HEK293 (cell line): ENCODE data around the gene SIX3.

ENCODE experiments used
- CTCF ChIA-PET: fragments of 350-600 bp; formaldehyde crosslinking; extraction: SDS; loops from one replicate; lab custom pipeline; 2021; ENCODE audit warnings: antibody characterized with exemption; lab: Yijun Ruan, JAX
- POLR2A ChIA-PET: fragments of 300-600 bp; formaldehyde crosslinking; extraction: SDS; loops from one replicate; lab custom pipeline; 2020; ENCODE audit warnings: antibody characterized with exemption, inconsistent platforms; lab: Yijun Ruan, JAX
- H3K27ac ChIP-seq: fragments of 200-500 bp; sonication (Bioruptor generic); 2 replicates; pipeline ENCODE4 v1.5.1; 2014; ENCODE audit warnings: low read depth, low read length, control low read depth, inconsistent platforms; ENCODE audit errors: extremely low read depth
- H3K36me3 ChIP-seq, 2 experiments: fragments of 200-500 bp in 1 of 2; sonication (Bioruptor generic) in 1 of 2; 1 replicate in 1 of 2; 2 replicates in 1 of 2; pipeline ENCODE4 v1.5.1; 2014 to 2017; ENCODE audit warnings: inconsistent platforms in 2 of 2, low read length in 2 of 2; ENCODE audit not compliant: control insufficient read depth in 2 of 2, insufficient read depth in 1 of 2
- H3K4me1 ChIP-seq: fragments of 200-500 bp; sonication (Bioruptor generic); 2 replicates; pipeline ENCODE4 v1.5.1; 2014; ENCODE audit warnings: mild to moderate bottlenecking, low read length, inconsistent platforms; ENCODE audit not compliant: control insufficient read depth, insufficient read depth
- H3K4me3 ChIP-seq: 2 replicates; pipeline ENCODE4 v1.5.1; 2011; ENCODE audit warnings: low read depth, mild to moderate bottlenecking, control low read depth, low read length, moderate library complexity
- H3K9me3 ChIP-seq: fragments of 200-500 bp; sonication (Bioruptor generic); 2 replicates; pipeline ENCODE4 v1.5.1; 2014; ENCODE audit warnings: low read depth, low read length, inconsistent platforms; ENCODE audit not compliant: control insufficient read depth, insufficient read depth
- EGR2 ChIP-seq: fragments of 450-650 bp; formaldehyde crosslinking; IDR thresholded peaks from 2 replicates; pipeline ENCODE4 v1.5.1; 2016; ENCODE audit warnings: low read depth, missing biosample characterization, missing genetic modification characterization
- HIC1 ChIP-seq: fragments of 450-650 bp; formaldehyde crosslinking; IDR thresholded peaks from 2 replicates; pipeline ENCODE4 v1.5.1; 2016; ENCODE audit warnings: missing biosample characterization, missing genetic modification characterization
- ZBTB11 ChIP-seq: fragments of 450-650 bp; formaldehyde crosslinking; conservative IDR thresholded peaks from 2 replicates; pipeline ENCODE4 v1.5.1; 2016; ENCODE audit warnings: low read depth, missing biosample characterization, missing genetic modification characterization
- ZBTB20 ChIP-seq: fragments of 450-650 bp; formaldehyde crosslinking; IDR thresholded peaks from 2 replicates; pipeline ENCODE4 v1.5.1; 2016; ENCODE audit warnings: missing biosample characterization, missing genetic modification characterization
- ZNF148 ChIP-seq: fragments of 450-650 bp; formaldehyde crosslinking; IDR thresholded peaks from 2 replicates; pipeline ENCODE4 v1.5.0; 2017; ENCODE audit warnings: missing biosample characterization, missing genetic modification characterization, borderline replicate concordance
- ZNF16 ChIP-seq: fragments of 450-650 bp; formaldehyde crosslinking; IDR thresholded peaks from 2 replicates; pipeline ENCODE4 v1.5.1; 2016; ENCODE audit warnings: low read depth, missing biosample characterization, missing genetic modification characterization
- ZNF18 ChIP-seq: fragments of 450-650 bp; formaldehyde crosslinking; IDR thresholded peaks from 2 replicates; pipeline ENCODE4 v1.5.1; 2016; ENCODE audit warnings: missing biosample characterization, missing genetic modification characterization
- ZNF211 ChIP-seq: fragments of 450-650 bp; formaldehyde crosslinking; IDR thresholded peaks from 2 replicates; pipeline ENCODE4 v1.5.1; 2016; ENCODE audit warnings: low read depth, missing biosample characterization, missing genetic modification characterization
- ZNF221 ChIP-seq: fragments of 450-650 bp; formaldehyde crosslinking; IDR thresholded peaks from 2 replicates; pipeline ENCODE4 v1.5.1; 2017; ENCODE audit warnings: missing biosample characterization, missing genetic modification characterization, borderline replicate concordance
- ZNF350 ChIP-seq: fragments of 450-650 bp; formaldehyde crosslinking; IDR thresholded peaks from 2 replicates; pipeline ENCODE4 v1.5.0; 2017; ENCODE audit warnings: missing biosample characterization, mild to moderate bottlenecking, missing genetic modification characterization
- ZNF530 ChIP-seq: fragments of 450-650 bp; formaldehyde crosslinking; IDR thresholded peaks from 2 replicates; pipeline ENCODE4 v1.5.1; 2016; ENCODE audit warnings: low read depth, missing biosample characterization, missing genetic modification characterization
- ZNF560 ChIP-seq: fragments of 450-650 bp; formaldehyde crosslinking; IDR thresholded peaks from 2 replicates; pipeline ENCODE4 v1.5.1; 2017; ENCODE audit warnings: missing biosample characterization, missing genetic modification characterization, borderline replicate concordance
- ZNF561 ChIP-seq: fragments of 450-650 bp; IDR thresholded peaks from 2 replicates; pipeline ENCODE4 v1.5.1; 2018; ENCODE audit warnings: missing biosample characterization, missing genetic modification characterization, borderline replicate concordance
- ZNF692 ChIP-seq: fragments of 450-650 bp; formaldehyde crosslinking; IDR thresholded peaks from 2 replicates; pipeline ENCODE4 v1.5.1; 2016; ENCODE audit warnings: missing biosample characterization, missing genetic modification characterization
- ZNF76 ChIP-seq: fragments of 450-650 bp; formaldehyde crosslinking; IDR thresholded peaks from 2 replicates; pipeline ENCODE4; 2016; ENCODE audit warnings: low read depth, missing biosample characterization, missing genetic modification characterization, borderline replicate concordance
- ZSCAN23 ChIP-seq: fragments of 450-650 bp; formaldehyde crosslinking; IDR thresholded peaks from 2 replicates; pipeline ENCODE4 v1.5.1; 2016; ENCODE audit warnings: missing biosample characterization, missing genetic modification characterization
- ZSCAN30 ChIP-seq: fragments of 450-650 bp; IDR thresholded peaks from 2 replicates; pipeline ENCODE4 v1.5.1; 2018; ENCODE audit warnings: missing biosample characterization, mild to moderate bottlenecking, missing genetic modification characterization, moderate library complexity
- TF ChIP-seq, protein P1 (sequence below): fragments of 450-650 bp; formaldehyde crosslinking; IDR thresholded peaks from 2 replicates; pipeline ENCODE4; 2016; ENCODE audit warnings: missing biosample characterization, missing genetic modification characterization

The SIX3 gene

GRCh38 chr2:44931198-44931780 is 10.2 kb upstream of the SIX3 start:
- H3K4me1 ChIP-seq: no peaks in the 10 kb centered on the region
- no peak overlapping the region for H3K27ac ChIP-seq
- TF ChIP-seq ZNF560 (no peak), ZBTB11 (tag by site-specific recombination) (no peak), ZSCAN30 (tag by site-specific recombination) (no peak), ZNF692 (no peak), ZNF148 (tag by site-specific recombination) (no peak), ZNF18 (tag by site-specific recombination) (no peak), ZNF561 (no peak), EGR2 (tag by site-specific recombination) (no peak), ZSCAN23 (tag by site-specific recombination) (no peak), ZBTB20 (tag by site-specific recombination) (no peak), HIC1 (tag by site-specific recombination) (no peak), ZNF350 (tag by site-specific recombination) (no peak), ZNF76 (no peak), ZNF530 (tag by site-specific recombination) (no peak), ZNF211 (tag by site-specific recombination) (no peak), ZNF221 (tag by site-specific recombination) (no peak), ZNF16 (tag by site-specific recombination) (no peak)
- TF ChIP-seq, protein P1, sequence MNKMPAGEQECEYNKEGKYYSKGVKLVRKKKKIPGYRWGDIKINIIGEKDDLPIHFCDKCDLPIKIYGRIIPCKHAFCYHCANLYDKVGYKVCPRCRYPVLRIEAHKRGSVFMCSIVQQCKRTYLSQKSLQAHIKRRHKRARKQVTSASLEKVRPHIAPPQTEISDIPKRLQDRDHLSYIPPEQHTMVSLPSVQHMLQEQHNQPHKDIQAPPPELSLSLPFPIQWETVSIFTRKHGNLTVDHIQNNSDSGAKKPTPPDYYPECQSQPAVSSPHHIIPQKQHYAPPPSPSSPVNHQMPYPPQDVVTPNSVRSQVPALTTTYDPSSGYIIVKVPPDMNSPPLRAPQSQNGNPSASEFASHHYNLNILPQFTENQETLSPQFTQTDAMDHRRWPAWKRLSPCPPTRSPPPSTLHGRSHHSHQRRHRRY (tag by site-specific recombination): no peak
- no peaks in the 10 kb centered on the region for H3K36me3 ChIP-seq
- H3K9me3 ChIP-seq: no peaks in the 10 kb centered on the region
- POLR2A ChIA-PET: no interaction called here
- CTCF ChIA-PET: no interaction called here
- no peak overlapping the region for H3K4me3 ChIP-seq
